ENCODE measurements around the gene SLC6A1.
"Not testable (repeated sequence)": the region's sequence is repeated elsewhere in the genome, so short reads cannot be mapped to it uniquely, and the experiment has no call there.

SLC6A1 gene

GRCh38 chr3:11059799-11060115 is 67.2 kb downstream of the SLC6A1 start:
- DNase-seq (ENCODE audit: low read depth): no peak

DNA sequence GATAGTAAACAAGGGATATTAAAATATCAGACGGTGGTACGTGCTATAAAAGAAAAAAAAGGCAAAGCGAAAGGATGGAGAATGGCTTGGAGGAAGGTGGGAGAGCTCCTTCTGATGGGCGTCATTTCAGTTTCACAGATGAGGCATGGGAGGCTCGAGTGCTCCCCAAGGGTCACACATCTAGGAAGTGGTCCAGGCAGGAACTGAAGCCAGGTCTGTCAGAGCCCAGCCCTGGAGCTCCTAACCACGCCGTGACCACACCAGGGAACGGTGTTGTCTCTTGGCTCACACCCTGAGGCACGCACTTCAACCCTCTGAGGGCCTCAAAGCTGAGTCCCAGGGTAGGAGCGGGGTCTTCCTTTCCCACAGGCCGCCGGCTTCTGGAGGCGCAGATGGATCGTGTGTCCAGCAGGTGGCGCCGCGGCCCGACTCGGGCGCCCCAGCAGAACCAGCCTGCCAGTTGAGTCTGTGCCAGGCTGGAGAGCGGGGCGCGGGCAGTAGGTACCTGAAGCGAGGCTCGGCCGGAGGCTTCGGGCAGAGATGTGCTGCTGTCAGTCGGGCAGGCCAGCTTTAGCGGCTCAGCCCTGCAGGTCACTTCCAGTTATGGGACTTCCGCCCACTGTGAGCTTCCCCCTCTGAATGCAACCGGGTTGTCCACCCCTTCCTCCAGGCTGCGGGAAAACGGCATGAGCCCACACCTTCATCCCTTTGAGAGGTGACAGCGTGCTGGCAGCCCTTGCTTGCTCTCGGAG is 68.1 kb downstream of the SLC6A1 start:
- peak; percentile 28 for DNase-seq (ENCODE audit: low read depth)

- DNase-seq (ENCODE audit: low read depth): not testable (repeated sequence)
Measured at GRCh38 chr3:11061268-11061871, 68.8 kb downstream of the SLC6A1 start.

GRCh38 chr3:11062704-11063103 is 70.2 kb downstream of the SLC6A1 start:
- no peak for DNase-seq (ENCODE audit: low read depth)

DNA sequence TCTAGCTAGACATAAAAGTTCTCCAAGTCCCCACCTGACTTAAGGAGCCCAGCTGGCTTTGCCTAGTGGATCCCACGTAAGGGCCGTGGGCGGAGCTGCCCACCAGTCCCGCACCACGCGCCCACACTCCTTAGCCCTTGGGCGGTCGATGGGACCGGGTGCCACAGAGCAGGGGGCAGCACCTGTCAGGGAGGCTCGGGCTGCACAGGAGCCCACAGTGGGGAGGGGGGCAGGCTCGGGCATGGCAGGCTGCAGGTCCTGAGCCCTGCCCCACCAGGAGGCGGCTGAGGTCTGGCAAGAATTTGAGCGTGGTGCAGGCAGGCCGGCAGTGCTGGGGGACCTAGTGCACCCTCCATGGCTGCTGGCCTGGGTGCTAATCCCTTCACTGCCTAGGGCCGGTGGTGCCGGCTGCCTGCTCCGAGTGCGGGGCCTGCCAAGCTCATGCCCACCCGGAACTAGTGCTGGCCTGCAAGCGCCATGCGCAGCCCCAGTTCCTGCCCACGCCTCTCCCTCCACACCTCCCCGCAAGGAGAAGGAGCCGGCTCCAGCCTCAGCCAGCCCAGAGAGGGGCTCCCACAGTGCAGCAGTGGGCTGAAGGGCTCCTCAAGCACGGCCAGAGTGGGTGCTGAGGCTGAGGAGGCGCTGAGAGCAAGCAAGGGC is 78.7 kb downstream of the SLC6A1 start:
- no peak for DNase-seq (ENCODE audit: low read depth)

- DNase-seq (ENCODE audit: low read depth): peak; percentile 42
Measured at GRCh38 chr3:11072631-11073030, 80.1 kb downstream of the SLC6A1 start.

- DNase-seq (ENCODE audit: low read depth): no peak
Measured at GRCh38 chr3:11074011-11074410, 81.5 kb downstream of the SLC6A1 start.

- no peak for DNase-seq (ENCODE audit: low read depth)
Measured at GRCh38 chr3:11074451-11074850, 81.9 kb downstream of the SLC6A1 start.

DNA sequence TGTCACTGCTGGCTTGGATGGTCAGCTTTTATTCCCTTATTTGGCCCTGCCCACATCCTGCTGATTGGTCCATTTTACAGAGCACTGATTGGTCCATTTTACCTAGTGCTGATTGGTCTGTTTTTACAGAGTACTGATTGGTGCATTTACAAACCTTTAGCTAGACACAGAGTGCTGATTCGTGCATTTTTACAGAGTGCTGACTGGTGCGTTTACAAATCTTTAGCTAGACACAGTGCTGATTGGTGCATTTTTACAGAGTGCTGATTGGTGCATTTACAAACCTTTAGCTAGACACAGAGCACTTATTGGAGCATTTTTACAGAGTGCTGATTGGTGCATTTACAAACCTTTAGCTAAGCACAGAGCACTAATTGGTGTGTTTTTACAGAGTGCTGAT is 82.6 kb downstream of the SLC6A1 start:
- DNase-seq (ENCODE audit: low read depth): not testable (repeated sequence)

DNA sequence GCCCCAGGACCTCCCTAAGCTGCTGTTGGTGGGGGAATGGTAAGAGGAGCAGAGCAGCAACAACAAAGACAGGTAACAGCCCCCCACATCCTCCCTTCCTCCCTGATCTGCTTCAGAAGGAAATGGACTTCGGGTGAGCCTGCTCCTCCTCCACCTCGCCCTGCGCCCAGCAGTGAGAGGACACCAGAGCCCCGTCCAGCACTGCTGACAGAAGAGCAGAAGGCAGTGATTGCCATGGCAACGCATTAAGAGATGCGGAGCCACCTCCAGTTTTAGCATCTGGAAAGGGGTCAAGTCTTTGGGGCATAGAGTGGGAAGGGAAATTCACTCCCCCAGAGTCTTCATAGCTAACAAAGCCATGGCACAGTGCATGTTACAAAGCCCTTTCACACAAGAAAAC is 84.2 kb downstream of the SLC6A1 start:
- DNase-seq (ENCODE audit: low read depth): no peak

DNA sequence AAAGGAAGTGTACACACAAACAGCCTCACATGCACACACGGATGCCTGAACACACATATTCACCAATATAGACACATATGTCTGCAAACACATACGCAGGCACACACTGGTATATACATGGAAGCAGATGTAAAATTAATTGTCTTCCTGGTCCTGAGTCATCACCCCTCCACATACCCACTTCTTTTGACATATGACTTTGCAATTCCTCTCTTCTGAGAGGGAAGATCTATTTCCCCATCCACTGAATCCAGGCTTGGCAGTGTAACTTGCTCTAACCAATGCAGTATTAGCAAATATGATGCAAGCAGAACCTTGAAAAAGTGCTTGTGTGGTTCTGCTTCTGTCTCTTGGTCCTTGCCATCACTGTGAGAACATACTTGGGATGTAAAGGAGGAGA is 84.9 kb downstream of the SLC6A1 start:
- peak; percentile 95 for DNase-seq (ENCODE audit: low read depth)

DNA sequence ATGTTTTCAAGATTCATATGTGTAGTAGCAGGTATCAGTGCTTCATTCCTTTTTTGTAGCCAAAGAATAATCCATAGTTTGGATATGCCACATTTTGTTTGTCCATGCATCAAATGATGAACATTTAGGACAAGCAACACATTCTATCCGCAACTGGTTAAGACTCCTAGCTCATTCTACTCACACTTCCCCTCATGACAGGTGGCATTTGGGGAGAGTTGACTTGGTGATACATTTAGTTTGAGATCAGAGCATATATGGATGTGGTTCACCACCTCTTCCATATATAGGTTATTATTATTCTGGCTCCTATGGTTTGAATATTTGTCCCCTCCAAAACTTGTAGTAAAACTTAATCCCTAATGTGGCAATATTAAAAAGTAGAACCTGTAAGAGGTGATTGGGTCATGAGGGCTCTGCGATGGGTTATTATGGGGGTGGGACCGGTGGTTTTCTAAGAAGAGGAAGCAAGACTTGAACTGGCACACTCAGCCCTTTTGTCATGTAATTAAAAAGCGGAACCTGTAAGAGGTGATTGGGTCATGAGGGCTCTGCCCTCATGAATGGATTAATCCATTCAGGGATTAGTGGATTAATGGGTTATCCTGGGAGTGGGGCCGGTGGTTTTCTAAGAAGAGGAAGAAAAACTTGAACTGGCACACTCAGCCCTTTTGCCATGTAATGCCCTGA is 86.4 kb downstream of the SLC6A1 start:
- no peak for DNase-seq (ENCODE audit: low read depth)

- DNase-seq (ENCODE audit: low read depth): no peak
Measured at GRCh38 chr3:11080492-11080891, 87.9 kb downstream of the SLC6A1 start.

DNA sequence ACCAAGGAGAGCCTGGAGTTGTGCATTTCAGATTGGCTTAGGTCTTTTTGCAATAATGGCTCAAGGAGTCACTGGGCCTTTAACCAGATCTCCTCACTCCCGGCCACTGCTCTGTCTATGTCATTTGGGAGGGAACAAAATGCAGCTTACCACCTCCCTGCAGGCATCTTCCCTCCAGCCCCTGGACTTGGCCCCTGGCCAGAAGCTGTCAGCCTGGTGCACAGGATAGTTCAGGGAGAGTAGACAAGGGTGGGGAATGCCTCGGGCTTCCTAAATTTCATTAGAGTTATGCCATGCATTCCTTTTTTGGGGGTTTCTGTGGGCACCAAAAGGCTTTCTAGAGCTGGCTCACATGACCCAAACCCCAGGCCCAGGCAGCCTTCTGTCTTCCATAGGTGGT is 91.5 kb downstream of the SLC6A1 start:
- DNase-seq (ENCODE audit: low read depth): no peak

GRCh38 chr3:11084677-11085076 is 92.1 kb downstream of the SLC6A1 start:
- DNase-seq (ENCODE audit: low read depth): no peak

- DNase-seq (ENCODE audit: low read depth): no peak
Measured at GRCh38 chr3:11085093-11085840, 92.7 kb downstream of the SLC6A1 start.

- no peak for DNase-seq (ENCODE audit: low read depth)
Measured at GRCh38 chr3:11086856-11087255, 94.3 kb downstream of the SLC6A1 start.

- DNase-seq (ENCODE audit: low read depth): no peak
Measured at GRCh38 chr3:11088066-11088465, 95.5 kb downstream of the SLC6A1 start.

DNA sequence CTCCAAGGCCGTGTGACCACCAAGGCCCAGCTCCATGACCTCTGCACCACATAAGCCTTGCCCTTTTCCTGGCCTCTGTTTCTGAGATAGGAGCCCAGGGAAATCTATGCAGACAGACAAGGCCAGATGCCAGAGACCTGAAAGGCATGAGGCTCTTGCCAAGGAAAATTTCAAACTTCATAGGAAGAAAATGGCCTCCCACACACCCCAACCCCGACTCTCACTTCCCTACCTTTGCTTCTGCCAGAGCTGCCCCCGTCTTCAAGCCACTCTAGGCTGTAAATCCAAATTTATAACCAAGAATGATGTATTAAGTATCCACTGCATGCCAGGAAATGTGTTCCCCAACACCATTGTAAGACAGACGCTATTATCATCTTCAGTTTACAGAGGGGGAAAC is 96.3 kb downstream of the SLC6A1 start:
- no peak for DNase-seq (ENCODE audit: low read depth)
